PC-9 (cell line): ENCODE data around the gene NUDT7. TPM values are rescaled to one million over a fixed set of nuclear protein-coding genes. Genes with fewer than 3 reads are reported as not detected.

ENCODE experiments used
- BruUV-seq: library from RNA; stranded (reverse); fragments of 400-500 nt; replicated peaks from 2 replicates; lab custom pipeline; 2021; lab: Mats Ljungman, UMichigan
- CTCF ChIA-PET: fragments of 300-600 bp; sonication (Branson Sonifier 250); formaldehyde crosslinking; loops from one replicate; lab custom pipeline; 2022; ENCODE audit warnings: antibody characterized with exemption; lab: Charles Lee
- POLR2A ChIA-PET: fragments of 300-600 bp; sonication (Branson Sonifier 250); formaldehyde crosslinking; loops from one replicate; lab custom pipeline; 2022; ENCODE audit warnings: antibody characterized with exemption; ENCODE audit not compliant: unreplicated experiment; lab: Charles Lee
- DNase-seq, 2 experiments: peaks; one replicate each; pipeline versions ENCODE4 v3.0.0 to v3.0.0-alpha.2; 2015 to 2022; ENCODE audit warnings: mixed read lengths in 1 of 2
- H2AFZ ChIP-seq: fragments of 200-600 bp; sonication (generic); 2 replicates; pipeline ENCODE4 v1.8.1; 2017; ENCODE audit warnings: antibody characterized with exemption
- H3F3A ChIP-seq: fragments of 200-600 bp; sonication (generic); 2 replicates; pipeline ENCODE4 v1.8.1; 2017; ENCODE audit warnings: antibody characterized with exemption, mild to moderate bottlenecking, low read depth; ENCODE audit not compliant: insufficient read depth
- H3K27ac ChIP-seq: fragments of 200-600 bp; sonication (generic); 2 replicates; pipeline ENCODE4 v1.6.1; 2016; ENCODE audit warnings: mixed run types
- H3K27me3 ChIP-seq: fragments of 200-600 bp; sonication (generic); 2 replicates; pipeline ENCODE4 v1.6.1; 2016; ENCODE audit warnings: low read depth, mixed run types; ENCODE audit not compliant: insufficient read depth
- H3K36me3 ChIP-seq: fragments of 200-600 bp; sonication (generic); 2 replicates; pipeline ENCODE4 v1.6.1; 2016; ENCODE audit warnings: low read depth, mixed run types
- H3K4me1 ChIP-seq: fragments of 200-600 bp; sonication (generic); replicated peaks from 2 replicates; pipeline ENCODE4 v1.6.1; 2016; ENCODE audit warnings: mixed run types; ENCODE audit not compliant: insufficient read depth
- H3K4me2 ChIP-seq: fragments of 200-600 bp; sonication (generic); 2 replicates; pipeline ENCODE4 v1.6.1; 2017; ENCODE audit warnings: mixed run types
- H3K4me3 ChIP-seq: fragments of 200-600 bp; sonication (generic); 2 replicates; pipeline ENCODE4 v1.6.1; 2016; ENCODE audit warnings: mixed run types
- H3K79me2 ChIP-seq: fragments of 200-600 bp; sonication (generic); 2 replicates; pipeline ENCODE4 v1.6.1; 2017; ENCODE audit warnings: low read depth, mixed run types
- H3K9me2 ChIP-seq: fragments of 200-600 bp; sonication (generic); 2 replicates; pipeline ENCODE4 v1.8.1; 2017; ENCODE audit warnings: mild to moderate bottlenecking; ENCODE audit not compliant: insufficient read depth
- H3K9me3 ChIP-seq: fragments of 200-600 bp; sonication (generic); 2 replicates; pipeline ENCODE4 v1.8.1; 2016; ENCODE audit warnings: low read depth; ENCODE audit not compliant: insufficient read depth
- H4K20me1 ChIP-seq: fragments of 200-600 bp; sonication (generic); 2 replicates; pipeline ENCODE4 v1.8.1; 2017; ENCODE audit not compliant: insufficient read depth
- EZH2 ChIP-seq: fragments of 200-600 bp; sonication (generic); IDR thresholded peaks from 2 replicates; pipeline ENCODE4 v1.8.0; 2017; ENCODE audit warnings: antibody characterized with exemption, low read depth
- intact Hi-C: fragments of 100-400 bp; cut with micrococcal nuclease; formaldehyde crosslinking; loops from one replicate; pipeline ENCODE4 v1.10.0; 2022; ENCODE audit not compliant: unreplicated experiment
- total RNA-seq: library from RNA; stranded (reverse); gene quantifications from 2 replicates; pipeline ENCODE4 v1.2.3, GENCODE V29; 2021
- TF ChIP-seq, protein P1 (sequence below): fragments of 200-600 bp; sonication (generic); conservative IDR thresholded peaks from 2 replicates; pipeline ENCODE4 v1.6.1; 2017; ENCODE audit warnings: mixed run types, antibody characterized with exemption, mild to moderate bottlenecking, moderate library complexity

The NUDT7 gene
- total RNA-seq, 1 experiment from 2014 or later = not detected

DNA sequence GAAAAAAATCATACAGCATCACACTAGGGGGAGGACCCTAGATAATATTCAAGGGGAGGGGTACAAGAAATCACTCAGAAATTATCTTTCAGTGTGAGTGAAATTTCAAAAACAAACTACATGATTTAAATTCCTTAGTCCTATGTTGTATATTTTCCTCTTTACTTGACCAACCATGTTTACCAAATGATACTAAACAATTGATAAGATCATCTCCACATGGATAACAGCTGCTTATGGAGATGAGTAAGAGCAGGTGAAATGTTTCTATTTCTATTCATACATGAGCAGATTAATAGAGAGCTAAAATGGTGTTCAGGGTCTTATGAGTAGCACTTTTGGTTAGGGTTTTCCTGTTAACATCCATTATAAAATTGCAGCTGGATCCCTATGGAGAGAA is 58.8 kb downstream of the NUDT7 start:
- no peaks in the 10 kb centered on the region for H3K4me1 ChIP-seq
- H3K9me3 ChIP-seq = 0 out of 2 replicates have a peak, but pooled peaks cover 4% of the 10 kb centered on the region
- peaks cover 27% of the 10 kb centered on the region for H3K27me3 ChIP-seq
- no peaks in the 10 kb centered on the region for H3K36me3 ChIP-seq
- BruUV-seq = no TSS peak
- TF ChIP-seq, protein P1, sequence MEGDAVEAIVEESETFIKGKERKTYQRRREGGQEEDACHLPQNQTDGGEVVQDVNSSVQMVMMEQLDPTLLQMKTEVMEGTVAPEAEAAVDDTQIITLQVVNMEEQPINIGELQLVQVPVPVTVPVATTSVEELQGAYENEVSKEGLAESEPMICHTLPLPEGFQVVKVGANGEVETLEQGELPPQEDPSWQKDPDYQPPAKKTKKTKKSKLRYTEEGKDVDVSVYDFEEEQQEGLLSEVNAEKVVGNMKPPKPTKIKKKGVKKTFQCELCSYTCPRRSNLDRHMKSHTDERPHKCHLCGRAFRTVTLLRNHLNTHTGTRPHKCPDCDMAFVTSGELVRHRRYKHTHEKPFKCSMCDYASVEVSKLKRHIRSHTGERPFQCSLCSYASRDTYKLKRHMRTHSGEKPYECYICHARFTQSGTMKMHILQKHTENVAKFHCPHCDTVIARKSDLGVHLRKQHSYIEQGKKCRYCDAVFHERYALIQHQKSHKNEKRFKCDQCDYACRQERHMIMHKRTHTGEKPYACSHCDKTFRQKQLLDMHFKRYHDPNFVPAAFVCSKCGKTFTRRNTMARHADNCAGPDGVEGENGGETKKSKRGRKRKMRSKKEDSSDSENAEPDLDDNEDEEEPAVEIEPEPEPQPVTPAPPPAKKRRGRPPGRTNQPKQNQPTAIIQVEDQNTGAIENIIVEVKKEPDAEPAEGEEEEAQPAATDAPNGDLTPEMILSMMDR = no peak
- no peak overlapping the region for H2AFZ ChIP-seq
- no peaks in the 10 kb centered on the region for H3K9me2 ChIP-seq
- DNase-seq = no peak
- H3F3A ChIP-seq = no peaks in the 10 kb centered on the region
- ChIA-PET POLR2A (no interaction called here), CTCF (no interaction called here)
- H3K4me3 ChIP-seq = no peak overlapping the region
- no peaks in the 10 kb centered on the region for H4K20me1 ChIP-seq
- intact Hi-C loops = no loop called here
- no peak overlapping the region for H3K27ac ChIP-seq
- H3K4me2 ChIP-seq = no peak overlapping the region
- no peaks in the 10 kb centered on the region for H3K79me2 ChIP-seq

DNA sequence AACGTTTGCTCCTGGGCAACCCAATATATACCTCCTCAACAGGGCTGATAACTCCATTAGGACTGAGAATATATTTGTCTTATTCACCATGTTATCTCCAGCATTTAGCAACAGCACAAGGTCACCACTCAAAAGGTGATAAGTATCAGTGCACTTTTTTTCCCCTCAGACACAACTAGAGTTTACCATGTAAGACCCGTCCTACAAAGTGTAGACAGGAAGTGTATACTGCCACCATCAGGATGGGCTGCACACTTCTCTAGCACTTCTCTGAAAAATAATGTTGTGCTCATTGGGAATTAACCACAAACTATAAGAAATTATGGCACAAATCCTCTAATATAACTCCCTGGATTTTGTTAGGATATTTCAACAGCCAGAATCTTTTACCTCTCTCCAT is 60.4 kb downstream of the NUDT7 start:
- DNase-seq = no peak
- Histone ChIP-seq H3K4me3 (no peak overlapping the region), H3K4me1 (no peaks in the 10 kb centered on the region), H3K36me3 (no peaks in the 10 kb centered on the region), H2AFZ (no peak overlapping the region), H3K27me3 (peaks cover 24% of the 10 kb centered on the region; the same call in 1 of the 2 replicates), H3K27ac (no peak overlapping the region), H3K9me2 (no peaks in the 10 kb centered on the region), H3K79me2 (no peaks in the 10 kb centered on the region), H3K9me3 (0 out of 2 replicates have a peak, but pooled peaks cover 4% of the 10 kb centered on the region), H3K4me2 (no peak overlapping the region), H3F3A (no peaks in the 10 kb centered on the region), H4K20me1 (no peaks in the 10 kb centered on the region; the same call in 1 of the 2 replicates)
- CTCF ChIA-PET = no interaction called here
- intact Hi-C loops = no loop called here
- POLR2A ChIA-PET = no interaction called here
- TF ChIP-seq EZH2 = no peak
- TF ChIP-seq, protein P1 = no peak
- no TSS peak for BruUV-seq

DNA sequence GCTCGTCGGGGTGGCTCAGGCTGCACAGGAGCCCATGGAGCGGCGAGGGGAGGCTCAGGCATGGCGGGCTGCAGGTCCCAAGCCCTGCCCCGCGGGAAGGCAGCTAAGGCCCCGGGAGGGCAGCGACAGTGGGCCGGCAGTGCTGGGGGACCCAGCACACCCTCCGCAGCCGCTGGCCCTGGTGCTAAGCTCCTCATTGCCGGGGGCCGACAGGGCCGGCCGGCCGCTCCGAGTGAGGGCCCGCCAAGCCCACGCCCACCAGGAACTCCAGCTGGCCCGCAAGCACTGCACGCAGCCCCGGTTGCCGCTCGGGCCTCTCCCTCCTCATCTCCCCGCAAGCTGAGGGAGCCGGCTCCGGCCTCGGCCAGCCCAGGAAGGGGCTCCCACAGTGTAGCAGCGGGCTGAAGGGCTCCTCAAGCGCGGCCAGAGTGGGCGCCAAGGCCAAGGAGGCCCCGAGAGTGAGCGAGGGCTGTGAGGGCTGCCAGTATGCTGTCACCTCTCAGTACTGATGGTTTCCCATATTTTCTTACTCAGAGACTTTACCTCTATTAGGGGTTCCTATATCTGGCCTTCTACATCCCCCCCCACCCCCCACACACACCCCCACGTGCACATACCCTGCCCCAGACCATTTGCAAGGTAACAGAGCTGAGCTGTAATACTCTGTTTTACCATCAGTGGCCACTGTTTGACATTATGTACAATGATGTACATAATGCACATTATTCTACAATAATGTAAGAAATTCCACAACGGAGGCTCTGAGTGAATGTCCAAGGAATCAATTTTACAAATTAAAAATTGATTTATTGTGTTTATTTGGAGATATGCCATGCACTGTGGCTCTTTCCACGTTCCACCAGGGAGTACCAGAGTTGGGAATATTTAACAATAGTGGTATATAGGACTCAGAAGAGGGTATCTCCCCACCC is 62.4 kb downstream of the NUDT7 start:
- H3K27me3 ChIP-seq = peaks cover 32% of the 10 kb centered on the region
- no peaks in the 10 kb centered on the region; the same call in 1 of the 2 replicates for H4K20me1 ChIP-seq
- ChIA-PET POLR2A (no interaction called here), CTCF (no interaction called here)
- no TSS peak for BruUV-seq
- no peaks in the 10 kb centered on the region for H3F3A ChIP-seq
- DNase-seq = no peak
- H3K4me1 ChIP-seq = no peaks in the 10 kb centered on the region
- no peak overlapping the region for H3K27ac ChIP-seq
- no peak overlapping the region for H3K4me2 ChIP-seq
- intact Hi-C loops = no loop called here
- no peaks in the 10 kb centered on the region for H3K9me3 ChIP-seq
- no peaks in the 10 kb centered on the region for H3K79me2 ChIP-seq
- no peak for TF ChIP-seq EZH2
- TF ChIP-seq, protein P1 = no peak
- H3K9me2 ChIP-seq = no peaks in the 10 kb centered on the region
- H3K36me3 ChIP-seq = no peaks in the 10 kb centered on the region
- H3K4me3 ChIP-seq = no peak overlapping the region
- H2AFZ ChIP-seq = no peak overlapping the region
